Transverse colon (tissue), 4 donors: ENCODE results near the gene PSTPIP1. TPM values are rescaled to one million over a fixed set of nuclear protein-coding genes. Genes with fewer than 3 reads are reported as not detected.

Experiments
- DNase-seq: peaks from one replicate; pipeline ENCODE4 v3.0.0-alpha.2; 2019
- H3K27ac ChIP-seq, 4 donors: fragments of 200-600 bp; sonication (generic); 2 replicates each; pipeline ENCODE4 v1.5.1; 2016 to 2018; ENCODE audit warnings: inconsistent platforms in 4 of 4
- H3K27me3 ChIP-seq: fragments of 200-600 bp; sonication (generic); 2 replicates; pipeline ENCODE4 v1.5.1; 2017; ENCODE audit warnings: inconsistent platforms
- H3K36me3 ChIP-seq, 4 donors: fragments of 200-600 bp; sonication (generic); 2 replicates each; pipeline ENCODE4 v1.5.1; 2017 to 2019; ENCODE audit warnings: inconsistent platforms in 4 of 4
- H3K4me1 ChIP-seq, 4 donors: fragments of 200-600 bp; sonication (generic); 2 replicates each; pipeline ENCODE4 v1.5.1; 2017 to 2020; ENCODE audit warnings: inconsistent platforms in 4 of 4
- H3K4me3 ChIP-seq, 4 donors: fragments of 200-600 bp; sonication (generic); 1 replicate in 1 of 4; 2 replicates in 3 of 4; pipeline versions ENCODE4 v1.5.1 to v1.6.1; 2017 to 2019; ENCODE audit warnings: inconsistent platforms in 4 of 4
- H3K9me3 ChIP-seq, 2 donors: fragments of 200-600 bp; sonication (generic); 2 replicates each; pipeline ENCODE4 v1.5.1; 2017 to 2019; ENCODE audit warnings: inconsistent platforms in 2 of 2
- EP300 ChIP-seq: sonication (generic); formaldehyde crosslinking; IDR thresholded peaks from one replicate; pipeline ENCODE4 v1.6.1; 2017; ENCODE audit warnings: antibody characterized with exemption, low read depth
- POLR2A ChIP-seq: fragments of 450-650 bp; IDR thresholded peaks from one replicate; pipeline ENCODE4 v1.6.1; 2016; ENCODE audit warnings: antibody characterized with exemption, mild to moderate bottlenecking, moderate library complexity
- POLR2AphosphoS5 ChIP-seq, 3 donors: sonication (generic); formaldehyde crosslinking; IDR thresholded peaks; one replicate each; pipeline ENCODE4 v1.6.1; 2016; ENCODE audit warnings: antibody characterized with exemption in 3 of 3
- WGBS, 2 donors: methylation state at CpG; one replicate each; pipeline ENCODE4 v1.1.5; 2018; ENCODE audit warnings: low coverage in 1 of 2; 5-methylcytosine and 5-hydroxymethylcytosine counted together
- in situ Hi-C, 4 donors: fragments of 200-750 bp; cut with MboI; loops; one replicate each; pipeline versions ENCODE4 v1.15.0 to v1.15.1; 2017; ENCODE audit warnings: low sequenced_read_pairs in 3 of 4, low pct_ligation_motif_present in 1 of 4, low pct_unique_long_range_greater_than_20kb in 1 of 4
- intact Hi-C: fragments of 100-400 bp; cut with DNase I; formaldehyde crosslinking; loops from one replicate; pipeline ENCODE4 v1.15.1; 2023; ENCODE audit warnings: low total_unique reads
- total RNA-seq, 4 donors: library from RNA; depleted of rRNA; stranded (reverse); fragments of >200 nt; gene quantifications; one replicate each; pipeline ENCODE4 v1.1.0, GENCODE V29; 2016
- TF ChIP-seq, protein P1 (sequence below), 5 experiments: fragments of 200-600 bp in 3 of 5; fragments of 450-650 bp in 2 of 5; sonication (generic) in 3 of 5; IDR thresholded peaks; 1 replicate in 2 of 5; 2 replicates in 3 of 5; pipeline ENCODE4 v1.5.1; 2016 to 2017; ENCODE audit warnings: antibody characterized with exemption in 5 of 5, inconsistent platforms in 3 of 5, mild to moderate bottlenecking in 2 of 5, moderate library complexity in 1 of 5

Gene PSTPIP1
- total RNA-seq, 4 donors from 2014 or later, result 1.4 to 35.2 (median 8.7) TPM

GRCh38 chr15:76974456-76975036, 20.4 kb upstream of the PSTPIP1 start:
- intact Hi-C loops, result no loop called here
- no peak overlapping the region for H3K27ac ChIP-seq
- H3K4me3 ChIP-seq, result no peak overlapping the region
- no peak for DNase-seq
- H3K36me3 ChIP-seq, result no peaks in the 10 kb centered on the region
- no peaks in the 10 kb centered on the region for H3K9me3 ChIP-seq
- H3K4me1 ChIP-seq, result no peaks in the 10 kb centered on the region
- TF ChIP-seq EP300, result no peak
- TF ChIP-seq POLR2A, result no peak
- TF ChIP-seq, protein P1, sequence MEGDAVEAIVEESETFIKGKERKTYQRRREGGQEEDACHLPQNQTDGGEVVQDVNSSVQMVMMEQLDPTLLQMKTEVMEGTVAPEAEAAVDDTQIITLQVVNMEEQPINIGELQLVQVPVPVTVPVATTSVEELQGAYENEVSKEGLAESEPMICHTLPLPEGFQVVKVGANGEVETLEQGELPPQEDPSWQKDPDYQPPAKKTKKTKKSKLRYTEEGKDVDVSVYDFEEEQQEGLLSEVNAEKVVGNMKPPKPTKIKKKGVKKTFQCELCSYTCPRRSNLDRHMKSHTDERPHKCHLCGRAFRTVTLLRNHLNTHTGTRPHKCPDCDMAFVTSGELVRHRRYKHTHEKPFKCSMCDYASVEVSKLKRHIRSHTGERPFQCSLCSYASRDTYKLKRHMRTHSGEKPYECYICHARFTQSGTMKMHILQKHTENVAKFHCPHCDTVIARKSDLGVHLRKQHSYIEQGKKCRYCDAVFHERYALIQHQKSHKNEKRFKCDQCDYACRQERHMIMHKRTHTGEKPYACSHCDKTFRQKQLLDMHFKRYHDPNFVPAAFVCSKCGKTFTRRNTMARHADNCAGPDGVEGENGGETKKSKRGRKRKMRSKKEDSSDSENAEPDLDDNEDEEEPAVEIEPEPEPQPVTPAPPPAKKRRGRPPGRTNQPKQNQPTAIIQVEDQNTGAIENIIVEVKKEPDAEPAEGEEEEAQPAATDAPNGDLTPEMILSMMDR (IDR thresholded peaks at IDR 0.05), result no peak
- TF ChIP-seq POLR2AphosphoS5 (IDR thresholded peaks at IDR 0.05), result no peak
- in situ Hi-C loops, result no loop called here
- 88 to 89% methylated on average over 3 to 4 of the region's 4 CpGs for WGBS, 2 donors
- no peaks in the 10 kb centered on the region for H3K27me3 ChIP-seq

GRCh38 chr15:76976141-76976540, 18.8 kb upstream of the PSTPIP1 start:
- WGBS, 2 donors, result 83% methylated on average over 1 of the region's 1 CpG; no CpG with 5 or more reads in 1 of the 2 donors
- Histone ChIP-seq H3K27ac (no peak overlapping the region), H3K4me1 (no peaks in the 10 kb centered on the region), H3K4me3 (no peak overlapping the region), H3K27me3 (no peaks in the 10 kb centered on the region), H3K36me3 (no peaks in the 10 kb centered on the region), H3K9me3 (no peaks in the 10 kb centered on the region)
- in situ Hi-C loops (no loop called here), intact Hi-C loops (no loop called here)
- TF ChIP-seq POLR2AphosphoS5 (IDR thresholded peaks at IDR 0.05) (no peak), POLR2A (no peak), EP300 (no peak)
- TF ChIP-seq, protein P1 (IDR thresholded peaks at IDR 0.05), result no peak
- no peak for DNase-seq

DNA sequence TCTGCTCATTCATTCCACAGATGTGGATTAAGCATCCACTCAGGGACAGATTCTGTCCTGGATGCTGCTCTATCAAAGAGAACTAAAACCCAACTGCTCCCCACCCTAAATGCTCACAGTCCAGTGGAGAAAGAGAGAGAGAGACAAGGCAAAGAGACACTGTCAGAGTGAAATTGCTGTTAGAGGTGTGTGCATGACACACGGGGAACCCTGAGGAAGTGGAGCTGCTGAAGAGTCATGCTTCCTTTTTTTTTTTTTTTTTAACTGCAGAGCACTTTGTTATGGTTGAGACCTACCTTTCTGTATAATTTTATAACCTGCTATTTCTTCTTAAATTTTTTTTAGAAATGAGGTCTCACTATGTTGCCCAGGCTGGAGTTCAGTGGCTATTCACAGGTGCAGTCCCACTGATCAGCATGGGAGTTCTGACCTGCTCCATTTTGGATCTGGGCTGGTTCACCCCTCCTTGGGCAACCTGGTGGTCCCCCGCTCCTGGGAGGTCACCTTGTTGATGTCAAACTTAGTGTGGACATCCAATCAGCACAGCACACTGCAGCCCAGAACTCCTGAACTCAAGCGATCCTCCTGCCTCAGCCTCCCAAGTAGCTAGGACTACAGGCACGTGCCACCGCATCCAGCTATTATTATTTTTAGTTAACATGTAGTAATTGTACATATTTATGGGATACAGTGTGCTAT, 18.2 kb upstream of the PSTPIP1 start:
- no peaks in the 10 kb centered on the region for H3K9me3 ChIP-seq
- in situ Hi-C loops, result no loop called here
- no peaks in the 10 kb centered on the region for H3K27me3 ChIP-seq
- WGBS, 2 donors, result 83% methylated on average over 2 to 5 of the region's 5 CpGs
- no peak overlapping the region for H3K4me3 ChIP-seq
- no peaks in the 10 kb centered on the region for H3K36me3 ChIP-seq
- intact Hi-C loops, result no loop called here
- no peak for TF ChIP-seq POLR2AphosphoS5 (IDR thresholded peaks at IDR 0.05)
- TF ChIP-seq, protein P1 (IDR thresholded peaks at IDR 0.05), result no peak
- TF ChIP-seq EP300, result no peak
- no peak for TF ChIP-seq POLR2A
- H3K4me1 ChIP-seq, result no peaks in the 10 kb centered on the region
- DNase-seq, result no peak
- H3K27ac ChIP-seq, result no peak overlapping the region

DNA sequence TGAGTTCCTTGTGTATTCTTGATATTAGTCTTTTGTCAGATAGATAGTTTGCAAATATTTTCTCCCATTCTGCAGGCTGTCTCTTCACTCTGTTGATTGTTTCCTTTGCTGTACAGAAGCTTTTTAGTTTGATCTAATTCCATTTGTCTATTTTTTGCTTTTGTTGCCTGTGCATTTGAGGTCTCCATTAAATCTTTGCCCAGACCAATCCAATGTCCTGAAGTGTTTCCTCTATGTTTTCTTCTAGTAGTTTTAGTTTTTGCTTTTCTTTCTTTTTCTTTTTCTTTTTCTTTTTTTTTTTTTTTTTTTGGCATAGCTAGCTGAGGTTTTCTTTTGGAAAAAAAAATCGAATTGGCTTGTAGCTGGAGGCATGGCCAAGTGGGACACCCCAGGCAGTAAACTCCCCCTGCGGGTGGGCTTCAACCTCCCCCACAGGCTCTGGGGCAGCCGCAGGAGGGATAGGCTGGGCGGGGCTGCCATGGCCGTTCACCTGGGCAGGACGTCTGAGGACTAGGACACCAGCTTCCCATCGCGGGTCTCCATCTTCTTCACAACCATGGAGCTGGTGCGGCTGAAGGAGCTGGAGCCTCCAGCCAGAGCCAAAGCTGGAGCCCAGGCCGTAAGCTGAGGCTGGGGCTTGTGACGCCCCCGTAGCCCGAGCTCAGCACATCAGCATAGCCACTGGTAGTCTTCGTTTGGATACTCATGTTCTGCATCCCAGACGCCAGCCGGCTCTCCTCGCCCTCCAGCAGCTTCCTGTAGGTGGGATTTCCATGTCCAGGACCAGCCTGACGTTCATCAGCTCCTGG, 16.2 kb upstream of the PSTPIP1 start:
- in situ Hi-C loops, result no loop called here

More for the DNA sequence above, 16.2 kb upstream of the PSTPIP1 start:
- intact Hi-C loops, result no loop called here
- Histone ChIP-seq H3K4me3 (no peak overlapping the region), H3K4me1 (no peaks in the 10 kb centered on the region), H3K36me3 (no peaks in the 10 kb centered on the region), H3K9me3 (no peaks in the 10 kb centered on the region), H3K27ac (no peak overlapping the region), H3K27me3 (no peaks in the 10 kb centered on the region)
- 80 to 92% methylated on average over 1 to 18 of the region's 18 CpGs for WGBS, 2 donors
- TF ChIP-seq EP300 (no peak), POLR2A (no peak), POLR2AphosphoS5 (IDR thresholded peaks at IDR 0.05) (no peak)
- TF ChIP-seq, protein P1 (IDR thresholded peaks at IDR 0.05), result no peak
- no peak for DNase-seq
